ENCODE measurements around the gene KAT2B. TPM values are rescaled to one million over a fixed set of nuclear protein-coding genes. Genes with fewer than 3 reads are reported as not detected.

KAT2B gene
- total and polyA plus RNA-seq, 2 of the 8 experiments (the other 6 are each of a cell fraction or from before 2014, with no cell fraction given), result 0.24 to 0.91 TPM

GRCh38 chr3:20008646-20009045 is 31.6 kb upstream of the KAT2B start (continued):
- no peak for TF ChIP-seq RAD21 (IDR thresholded peaks at IDR 0.05 in 1 of 2, conservative IDR thresholded peaks at IDR 0.05 in 1 of 2; ENCODE audit: low read depth in 2 of 2, low read length in 2 of 2)
- TF ChIP-seq TAF7 (optimal IDR thresholded peaks at IDR 0.05; ENCODE audit: borderline replicate concordance, low read depth, low read length), result no peak
